ENCODE results near the gene HOXB13.

HOXB13 gene

DNA sequence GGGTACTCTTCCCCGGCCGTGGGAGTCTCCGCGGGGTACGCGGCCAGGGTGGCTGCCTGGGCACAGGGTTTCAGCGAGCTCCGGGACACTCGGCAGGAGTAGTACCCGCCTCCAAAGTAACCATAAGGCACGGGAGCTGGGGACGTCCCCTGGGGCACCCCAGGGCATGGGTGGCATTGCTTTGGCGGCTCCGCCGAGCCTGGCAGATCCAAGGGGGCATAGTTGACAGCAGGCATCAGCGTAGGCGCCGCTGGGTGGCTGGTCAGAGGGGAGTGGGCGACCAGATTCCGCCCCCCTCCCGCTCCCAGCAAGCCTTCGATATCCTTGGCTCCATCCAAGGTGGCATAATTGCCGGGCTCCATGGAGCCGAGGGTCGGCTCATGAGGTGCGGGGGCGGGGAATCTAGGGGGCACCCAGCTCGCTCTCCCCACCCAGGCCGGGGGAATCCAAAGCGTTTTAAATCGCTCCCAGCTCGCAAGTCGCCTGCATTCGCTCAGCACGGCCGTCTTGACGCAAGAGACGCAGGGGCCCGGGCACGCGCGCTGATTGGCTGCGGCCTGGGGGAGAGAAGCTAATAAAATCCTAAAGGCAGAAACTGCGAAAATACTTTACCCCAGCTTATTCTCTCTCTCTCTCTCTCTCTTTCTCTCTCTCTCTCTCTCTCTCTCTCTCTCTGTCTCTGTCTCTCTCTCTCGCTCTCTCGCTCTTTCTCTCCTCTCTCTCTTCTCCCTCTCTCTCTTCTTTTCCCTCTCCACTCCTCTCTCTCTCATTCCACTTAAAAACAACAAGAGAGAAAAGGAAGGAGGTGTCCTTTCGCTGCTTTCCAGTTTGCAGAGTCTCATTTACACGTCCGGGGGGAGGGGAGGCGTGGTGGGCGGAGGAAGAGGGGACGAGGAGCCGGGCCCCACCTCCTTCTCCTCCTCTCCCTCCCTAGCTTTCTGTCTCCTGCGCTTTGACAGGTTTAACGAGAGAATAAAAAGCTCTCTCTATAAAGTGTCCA, at the start of gene HOXB13:
HOXB13 (minus strand) TSS at position 519 of the 1,000 bp plus-strand sequence; CDS start at position 362, 157 bp downstream.
- peak; percentile 57 for DNase-seq (ENCODE audit: low spot score)

DNA sequence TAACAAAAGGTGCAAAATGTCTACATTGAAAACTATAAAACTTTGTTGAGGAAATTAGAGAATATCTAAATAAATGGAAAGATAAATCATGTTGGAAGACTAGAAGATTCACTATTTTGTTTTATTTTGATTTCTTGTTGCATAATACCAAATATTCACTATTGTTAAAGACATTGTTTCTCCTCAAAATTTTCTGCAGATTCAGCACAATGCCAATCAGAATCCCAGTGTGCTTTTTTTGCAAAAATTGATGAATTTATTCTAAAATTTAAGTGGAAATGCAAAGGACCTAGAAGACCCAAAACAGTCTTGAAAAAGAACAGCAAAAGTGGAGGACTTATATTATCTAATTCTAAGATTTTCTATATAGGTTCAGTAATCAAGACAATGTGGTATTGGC, 48.1 kb upstream of the HOXB13 start:
- no peak for DNase-seq (ENCODE audit: low spot score)

DNA sequence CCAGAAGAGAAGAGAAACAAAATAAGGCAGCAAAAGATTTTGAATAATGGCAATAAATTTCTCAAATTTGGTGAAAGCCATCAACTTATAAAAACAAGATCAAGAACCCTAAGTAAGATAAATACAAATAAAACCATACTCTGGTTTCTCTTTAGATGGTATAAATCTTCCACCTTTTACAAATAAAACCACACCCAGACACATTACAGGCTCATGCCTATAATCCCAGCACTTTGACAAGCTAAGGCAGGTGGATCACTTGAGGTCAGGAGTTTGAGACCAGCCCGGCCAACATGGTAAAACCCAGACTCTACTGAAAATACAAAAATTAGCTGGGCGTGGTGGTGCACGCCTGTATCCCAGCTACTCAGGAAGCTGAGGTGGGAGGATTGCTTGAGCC, 44.7 kb upstream of the HOXB13 start:
- DNase-seq (ENCODE audit: low spot score) = no peak

DNA sequence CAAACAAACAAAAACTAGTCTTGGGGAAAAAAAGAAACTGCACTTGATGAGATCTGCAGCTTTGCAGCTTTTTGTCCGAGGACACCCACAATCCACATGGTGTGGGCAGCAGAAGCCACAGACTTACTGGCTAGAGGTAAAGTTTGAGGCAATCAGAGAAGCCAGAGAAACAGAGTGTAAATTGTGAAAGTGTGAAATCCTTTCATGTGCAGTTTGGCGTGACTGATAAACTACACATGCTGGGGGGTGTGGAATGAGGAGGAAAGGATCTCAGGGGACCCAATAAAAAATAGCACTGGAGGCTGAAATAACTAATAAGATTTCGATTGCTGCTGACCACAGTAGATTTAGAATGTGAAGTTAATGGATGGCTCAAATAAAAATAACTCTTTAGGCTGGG, 42.4 kb upstream of the HOXB13 start:
- no peak for DNase-seq (ENCODE audit: low spot score)

DNA sequence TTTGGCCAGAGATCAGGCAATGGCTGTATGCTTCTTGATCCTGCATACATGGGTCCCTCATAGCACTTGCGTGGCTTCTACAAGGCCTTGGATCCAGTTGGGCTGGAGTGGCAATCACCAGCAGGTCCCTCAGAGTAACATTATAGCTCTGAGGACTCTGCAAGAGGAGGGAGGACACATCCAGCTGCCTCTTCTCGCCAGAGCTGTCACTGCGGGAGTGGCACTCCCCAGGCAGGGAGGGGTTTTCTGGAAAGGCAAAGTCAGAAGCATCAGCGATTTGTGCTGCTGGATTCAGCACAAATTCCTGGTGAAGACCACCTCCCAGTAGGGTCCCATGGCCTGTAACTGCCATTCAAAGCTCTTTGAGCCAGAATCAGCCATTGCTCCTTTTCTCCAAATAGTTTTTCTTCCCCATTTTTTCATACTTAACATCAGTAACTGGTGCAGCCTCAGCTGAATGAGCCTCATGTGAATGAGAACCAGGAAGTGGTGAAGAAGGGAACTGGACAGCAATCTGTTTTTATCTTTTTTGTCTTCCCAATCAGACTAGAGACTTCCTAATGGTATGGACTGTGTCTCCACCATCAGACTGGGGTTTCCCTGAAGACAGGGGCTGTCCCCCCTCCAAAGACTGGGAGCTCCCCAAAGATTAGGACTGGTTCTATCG, 40.6 kb upstream of the HOXB13 start:
- no peak for DNase-seq (ENCODE audit: low spot score)

DNA sequence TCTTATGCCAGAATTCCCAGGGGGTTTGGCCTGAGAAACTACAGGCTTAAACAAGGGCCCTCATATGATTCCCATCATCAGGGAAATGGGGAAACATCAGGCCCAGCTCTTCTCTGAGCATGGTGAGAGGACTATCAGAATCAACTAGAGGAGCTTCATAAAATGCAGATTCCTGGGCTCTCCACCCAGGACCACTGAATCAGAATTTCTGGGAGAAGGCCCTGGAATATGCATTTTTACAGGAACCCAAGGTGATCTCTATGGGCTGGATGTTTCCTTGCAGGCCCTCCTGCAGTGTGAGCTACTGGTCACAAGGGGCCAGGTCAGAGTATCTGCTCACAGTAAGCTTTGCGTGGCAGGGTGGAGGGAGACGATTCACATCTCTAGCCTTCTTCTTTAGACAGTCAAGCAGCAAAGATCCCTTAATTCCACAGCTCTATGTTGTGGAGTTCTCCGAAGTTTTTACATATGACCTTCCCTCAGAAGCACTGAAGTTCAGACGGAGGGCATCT, 38.8 kb upstream of the HOXB13 start:
- DNase-seq (ENCODE audit: low spot score) = peak; percentile 31

DNA sequence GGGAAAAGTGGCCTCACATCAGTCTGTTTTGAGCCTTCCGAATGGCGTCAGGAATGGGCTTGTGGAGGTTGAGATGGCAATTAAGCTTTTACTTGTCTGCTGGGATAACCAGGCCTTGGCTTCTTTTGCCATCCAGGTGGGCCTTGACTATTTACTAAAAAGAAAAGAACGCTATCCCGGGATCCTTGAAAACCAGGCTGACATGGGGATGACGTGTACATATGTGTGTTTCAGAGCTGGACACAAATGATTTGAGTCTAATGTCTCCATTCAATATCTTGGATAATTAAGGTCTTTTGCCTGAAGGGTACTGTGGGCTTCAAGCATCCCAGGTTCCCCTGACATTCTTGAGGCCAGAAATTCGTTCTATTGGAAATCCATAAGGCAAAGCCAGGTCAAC, 32.6 kb upstream of the HOXB13 start:
- DNase-seq (ENCODE audit: low spot score) = no peak

DNA sequence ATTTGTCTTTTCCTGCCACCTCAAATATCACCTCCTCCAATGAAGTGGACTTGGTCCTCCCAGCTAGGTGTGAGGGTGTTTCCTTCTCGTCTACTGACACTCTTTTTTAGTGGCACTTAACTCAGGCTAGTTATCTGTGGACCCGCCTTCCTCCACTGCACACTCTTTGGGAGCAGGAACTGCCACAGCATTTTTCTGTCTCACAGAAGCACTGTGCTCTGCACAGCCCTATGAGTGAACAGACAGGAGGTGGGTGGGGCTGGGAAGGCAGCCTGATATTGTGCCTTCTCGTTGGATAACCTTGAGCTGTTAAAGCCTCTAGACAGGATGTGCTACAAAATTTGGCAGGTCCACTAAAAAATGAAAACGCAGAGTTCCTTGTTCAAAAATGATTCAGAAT, 31.9 kb upstream of the HOXB13 start:
- DNase-seq (ENCODE audit: low spot score) = no peak

DNA sequence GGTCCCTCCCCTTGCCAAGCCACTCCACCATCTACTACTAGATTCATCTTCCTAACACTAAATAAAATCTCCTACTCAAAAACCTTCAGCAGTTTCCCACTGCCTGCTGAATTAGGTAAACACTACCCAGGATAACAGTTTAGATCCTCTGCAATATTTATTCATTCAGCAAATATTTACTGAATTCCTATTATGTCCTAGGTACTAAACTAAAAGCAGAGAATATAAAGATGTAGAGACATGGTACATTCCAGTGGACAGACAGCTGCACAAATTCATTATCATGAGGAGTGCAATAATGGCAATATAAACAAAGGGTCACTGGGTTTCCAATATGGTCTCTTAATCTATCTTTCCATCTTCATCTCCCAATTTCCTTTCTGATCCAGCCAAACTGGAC, 30.7 kb upstream of the HOXB13 start:
- no peak for DNase-seq (ENCODE audit: low spot score)

DNA sequence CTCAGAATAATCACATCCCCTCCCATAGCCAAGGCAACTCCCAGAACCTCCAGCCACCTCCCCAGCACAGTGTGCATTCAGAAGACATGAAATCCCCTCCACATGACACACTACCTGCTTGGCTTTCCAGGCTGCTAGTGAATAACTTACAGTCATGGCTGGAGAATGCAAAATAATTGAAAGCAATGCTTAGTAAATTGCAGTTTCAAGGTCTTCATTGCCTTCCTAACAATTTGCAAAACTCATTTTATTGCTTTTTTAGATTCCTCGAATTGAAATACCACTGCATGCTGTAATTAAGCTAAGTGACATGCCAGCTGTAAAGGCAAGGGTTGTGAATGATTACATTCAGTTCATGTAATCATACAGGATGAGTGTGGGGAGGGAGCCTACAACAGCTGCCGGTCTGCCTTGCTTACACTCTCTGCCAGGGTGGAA, 29.0 kb upstream of the HOXB13 start:
- no peak for DNase-seq (ENCODE audit: low spot score)

DNA sequence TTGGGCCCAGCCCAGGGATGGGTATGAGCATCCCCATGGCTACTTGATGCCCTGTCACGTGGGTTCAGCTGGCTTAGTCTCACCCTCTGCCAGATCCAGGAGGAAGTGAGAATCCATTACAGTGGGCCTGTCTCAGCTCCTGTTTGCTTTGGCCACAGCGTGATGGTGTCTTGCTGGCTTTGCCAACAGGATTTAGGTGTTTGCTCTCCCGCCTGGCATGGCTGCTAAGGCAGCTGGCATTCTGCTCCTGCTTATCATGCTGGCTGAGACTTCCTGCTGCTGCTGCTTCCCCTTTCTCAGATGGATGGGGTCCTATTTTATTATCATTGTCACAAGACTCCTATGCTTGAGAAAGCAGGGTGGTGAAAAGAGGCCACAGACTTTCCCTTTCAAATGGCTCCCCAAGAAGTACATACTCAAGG, 28.3 kb upstream of the HOXB13 start:
- no peak for DNase-seq (ENCODE audit: low spot score)

DNA sequence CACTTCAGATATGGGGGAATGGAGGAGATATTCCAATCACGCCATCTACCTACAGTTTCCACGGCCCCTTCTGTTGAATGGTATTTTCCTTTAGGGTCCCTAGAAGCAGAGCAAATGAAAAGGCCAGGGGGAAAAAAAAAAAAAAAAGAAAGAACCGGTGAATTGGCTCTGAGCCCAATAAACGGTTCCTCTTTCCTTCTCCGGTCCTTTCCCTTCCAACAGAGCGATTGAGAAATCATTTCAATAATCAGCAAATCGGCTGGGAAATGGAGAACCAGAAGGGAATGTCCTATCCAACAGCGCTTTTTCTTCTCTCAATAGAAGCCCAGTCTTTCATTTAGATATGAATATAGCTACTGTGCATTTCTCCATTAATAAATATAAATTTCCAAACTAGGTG, 26.8 kb upstream of the HOXB13 start:
- no peak for DNase-seq (ENCODE audit: low spot score)

DNA sequence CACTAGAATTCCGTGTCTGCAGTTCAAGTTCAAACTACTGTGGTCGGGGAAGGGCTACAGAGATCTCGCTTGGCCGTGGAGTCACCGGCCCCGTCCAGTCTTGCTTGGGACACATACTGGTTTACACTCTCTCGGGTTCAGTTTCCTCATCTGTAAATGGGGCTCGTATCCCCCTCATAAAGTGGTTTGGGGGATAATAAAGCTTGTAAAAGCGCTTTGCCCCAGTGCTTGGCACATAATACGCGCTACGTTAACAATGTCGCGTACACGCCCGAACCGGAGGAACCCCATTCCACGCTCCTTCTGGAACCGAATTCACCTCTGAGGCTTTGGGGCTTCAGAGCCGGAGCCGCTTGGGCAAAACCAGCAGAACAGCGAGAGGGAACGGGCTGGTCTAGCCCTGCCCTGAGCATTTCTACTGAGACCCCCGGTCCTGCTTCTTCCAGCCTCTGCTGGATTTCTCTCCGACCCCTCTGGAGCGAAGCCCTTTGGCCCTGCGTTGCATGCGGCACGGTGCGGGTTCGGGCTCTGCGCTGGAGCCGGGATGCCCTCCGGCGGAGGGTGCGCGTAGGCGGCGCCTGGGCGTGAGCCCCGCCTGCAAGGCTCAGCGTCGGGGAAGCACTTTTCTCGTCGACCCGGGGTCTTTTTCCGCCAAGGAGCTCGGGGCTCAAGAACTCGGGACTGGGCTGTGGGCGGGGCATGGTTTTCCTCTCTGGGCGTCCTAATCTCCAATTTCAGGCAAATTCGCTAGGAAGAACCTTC, 26.1 kb upstream of the HOXB13 start:
- DNase-seq (ENCODE audit: low spot score) = peak; percentile 73

DNA sequence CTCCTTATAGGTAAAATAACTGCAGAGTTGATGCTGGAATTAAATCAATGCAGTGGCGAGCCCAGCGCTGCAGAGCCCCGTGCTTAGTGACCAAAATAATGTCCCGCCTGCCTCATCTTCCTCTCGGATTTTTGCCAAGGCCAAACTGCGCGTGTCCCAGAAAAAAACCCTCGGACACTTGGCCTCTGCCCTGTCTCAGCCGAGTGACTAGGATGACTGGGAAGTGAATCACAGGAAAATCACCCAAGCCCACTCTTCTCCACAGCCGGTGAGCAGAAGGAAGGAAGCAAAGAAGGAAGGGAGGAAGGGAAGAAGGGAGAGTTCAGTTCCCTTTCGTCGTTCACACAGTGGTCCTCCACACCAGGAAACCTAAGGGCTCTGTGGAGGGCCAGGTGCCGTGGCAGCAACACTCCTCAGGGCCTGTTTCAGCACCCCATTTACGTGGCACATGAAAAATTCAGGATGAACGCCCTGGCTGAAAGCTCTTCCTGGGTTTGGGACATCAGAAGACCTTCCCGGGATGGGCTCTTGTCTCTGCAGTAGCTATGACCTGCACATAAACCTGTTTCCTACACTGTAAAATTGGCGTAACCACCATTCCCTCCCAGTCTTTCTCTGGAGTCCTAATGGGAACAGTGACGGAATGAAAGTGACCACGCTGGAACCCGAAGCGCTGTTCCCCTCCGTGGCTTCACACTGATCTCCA, 25.4 kb upstream of the HOXB13 start:
- no peak for DNase-seq (ENCODE audit: low spot score)

DNA sequence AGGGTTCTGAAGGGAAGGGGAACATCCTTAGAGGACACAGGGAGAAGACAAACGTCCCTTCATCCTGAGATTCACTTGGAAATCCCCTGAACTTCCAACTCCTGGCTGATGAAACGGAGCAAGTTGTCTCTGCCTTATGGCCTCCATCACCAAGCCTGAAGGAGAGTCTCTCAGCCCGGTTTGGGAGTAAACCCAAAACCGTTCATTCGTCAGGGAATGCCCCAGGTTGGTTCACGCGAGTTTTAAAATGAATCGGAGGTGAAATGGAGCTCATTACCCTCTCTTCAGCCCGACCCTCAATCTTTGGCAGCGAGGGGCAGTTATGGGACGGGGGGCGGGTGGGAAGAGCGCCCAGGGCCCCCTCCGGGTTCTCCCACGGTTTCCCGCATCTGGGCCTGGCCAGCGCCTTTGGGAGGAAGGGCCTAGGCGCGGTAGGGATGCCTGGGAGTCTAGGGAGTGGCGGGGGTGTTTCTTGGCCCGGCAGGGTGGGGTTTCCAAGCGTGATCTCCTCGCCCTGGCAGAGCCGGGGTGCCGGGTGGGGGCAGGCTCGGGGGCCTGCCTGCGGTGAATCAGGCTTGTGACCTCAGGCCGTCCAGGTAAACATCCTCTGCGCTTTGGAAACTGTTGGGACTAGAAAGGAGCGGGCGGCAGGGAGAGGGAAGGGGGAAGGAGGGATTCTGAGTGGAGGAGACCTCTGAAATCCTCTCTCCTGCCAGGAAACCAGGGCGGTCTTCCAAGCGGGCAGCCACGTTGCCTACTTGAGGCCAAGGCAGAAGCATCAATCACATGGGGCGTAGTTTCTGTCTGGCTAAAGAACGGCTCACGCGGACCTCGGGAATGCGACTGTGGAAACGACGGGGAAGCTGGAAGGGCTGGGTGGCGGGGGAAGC, 24.1 kb upstream of the HOXB13 start:
- DNase-seq (ENCODE audit: low spot score) = peak; percentile 26

DNA sequence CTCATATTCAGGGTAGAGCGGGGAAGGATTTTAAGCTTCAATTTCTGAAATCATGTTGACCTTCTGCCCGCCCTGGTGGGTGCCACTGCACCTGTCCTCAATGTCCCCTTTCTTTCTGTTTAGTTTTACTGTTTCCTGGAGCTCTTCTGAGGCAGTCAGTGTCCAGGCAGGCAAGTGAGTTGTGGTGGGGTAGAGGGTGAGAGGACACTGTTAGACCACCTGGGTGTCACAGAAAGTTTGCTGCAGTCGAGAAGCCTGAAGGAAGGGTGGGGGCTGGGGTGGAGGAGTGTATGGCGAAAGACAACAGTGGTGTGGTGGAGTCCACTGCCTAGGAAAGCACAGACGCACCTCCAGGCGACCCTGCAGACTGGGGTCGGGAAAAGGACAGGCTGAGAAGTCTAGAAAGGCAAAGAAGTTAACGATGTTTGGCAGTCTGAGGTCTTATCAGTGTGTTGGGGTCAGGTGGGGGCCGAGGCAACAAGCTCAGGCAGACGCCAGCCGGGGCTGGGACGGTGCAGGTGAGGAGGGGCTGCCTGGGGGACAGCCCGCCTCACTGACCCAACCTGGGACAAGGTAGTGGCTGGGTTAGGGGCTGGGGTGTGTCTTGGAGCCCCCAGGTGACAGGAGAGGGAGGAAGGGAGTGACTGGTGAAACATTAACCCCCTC, 23.3 kb upstream of the HOXB13 start:
- DNase-seq (ENCODE audit: low spot score) = no peak

DNA sequence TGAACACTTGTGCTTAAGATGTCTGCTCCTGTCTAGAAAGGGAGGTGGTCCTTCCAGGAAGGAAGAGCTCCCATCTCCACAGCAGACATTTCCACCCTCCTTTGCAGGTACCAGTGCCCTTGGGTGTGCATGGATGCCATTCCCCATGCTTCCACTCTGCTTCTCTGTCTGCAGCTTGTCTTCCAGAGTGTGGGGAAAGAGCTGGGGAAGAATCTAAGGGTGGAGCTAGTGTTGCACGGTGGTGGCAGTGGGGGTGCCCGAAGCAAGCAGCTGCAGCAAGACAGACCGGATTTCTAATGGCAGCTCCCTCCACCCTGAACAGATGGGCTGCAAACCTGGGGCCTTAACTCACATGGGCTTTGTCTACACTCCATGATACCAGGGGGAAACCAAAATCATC, 22.6 kb upstream of the HOXB13 start:
- DNase-seq (ENCODE audit: low spot score) = no peak

DNA sequence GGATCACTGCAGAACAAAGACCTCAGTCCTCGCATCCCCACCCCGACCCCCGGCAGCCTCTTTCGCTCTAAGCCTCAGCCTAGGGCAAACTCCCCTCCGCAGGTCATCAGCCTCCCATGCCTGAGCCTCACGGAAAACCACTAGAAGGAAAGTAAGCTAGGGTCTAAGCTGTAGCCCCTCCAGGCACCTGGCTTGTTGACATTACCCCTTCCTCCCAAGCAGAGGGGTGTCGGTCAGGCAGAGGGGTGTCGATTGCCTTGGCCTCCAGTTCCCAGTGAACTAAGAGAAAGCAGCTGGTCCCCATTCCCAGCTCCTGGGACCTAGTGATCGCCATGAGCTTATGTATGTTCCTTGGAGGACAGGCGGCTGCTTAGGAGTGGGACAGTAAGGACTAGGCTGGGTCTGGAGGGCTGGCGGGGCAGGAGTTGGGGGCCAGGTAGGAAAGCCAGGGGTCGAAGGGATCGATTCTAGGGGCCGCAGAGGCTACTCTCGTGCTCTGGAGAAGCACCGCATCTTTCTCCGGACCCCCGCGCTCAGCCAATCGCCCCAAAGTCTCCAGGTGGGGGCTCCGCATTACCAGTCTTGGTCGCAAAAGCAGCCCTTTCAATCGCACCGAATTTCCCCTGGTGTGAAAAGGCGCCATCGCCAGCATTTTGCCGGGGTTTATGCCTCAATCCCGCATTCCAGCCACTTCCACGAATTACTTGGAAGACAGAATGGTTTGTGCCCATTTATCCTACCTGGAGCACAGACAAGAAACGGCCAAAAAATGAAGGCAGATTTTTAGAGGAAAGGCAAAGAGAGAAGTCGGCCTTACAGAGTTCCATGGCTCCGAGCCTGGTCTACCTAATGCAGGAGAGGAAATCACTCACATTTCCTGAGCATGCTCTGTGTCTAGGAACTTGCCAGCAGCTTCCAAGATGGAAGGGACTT, 21.3 kb upstream of the HOXB13 start:
- DNase-seq (ENCODE audit: low spot score) = peak; percentile 26
